HG03342 (cell line): ENCODE measurements around the gene NBAS.
A peak's percentile ranks its signal among the peaks of the same experiment; 100 is the strongest.
"Not testable (repeated sequence)": the region's sequence is repeated elsewhere in the genome, so short reads cannot be mapped to it uniquely, and the experiment has no call there.

Source experiments
- ATAC-seq: cut with Tn5 transposase; IDR thresholded peaks from one replicate; pipeline ENCODE4 v1.9.1; 2021; ENCODE audit warnings: mild to moderate bottlenecking, moderate library complexity; ENCODE audit not compliant: unreplicated experiment

The NBAS gene

GRCh38 chr2:15325296-15325695 lies 235.8 kb downstream of the NBAS start:
- no peak for ATAC-seq

GRCh38 chr2:15323227-15323626 lies 237.9 kb downstream of the NBAS start:
- peak; percentile 66 for ATAC-seq

GRCh38 chr2:15321481-15321880 lies 239.7 kb downstream of the NBAS start:
- ATAC-seq, result not testable (repeated sequence)

GRCh38 chr2:15316370-15316814 lies 244.7 kb downstream of the NBAS start:
- ATAC-seq, result no peak

GRCh38 chr2:15315411-15315810 lies 245.7 kb downstream of the NBAS start:
- no peak for ATAC-seq

- peak; percentile 79 for ATAC-seq
Measured at GRCh38 chr2:15313657-15314056, 247.5 kb downstream of the NBAS start.

- no peak for ATAC-seq
Measured at GRCh38 chr2:15311926-15312325, 249.2 kb downstream of the NBAS start.

GRCh38 chr2:15311201-15311907 lies 249.8 kb downstream of the NBAS start:
- peak; percentile 49 for ATAC-seq

GRCh38 chr2:15307526-15307925 lies 253.6 kb downstream of the NBAS start:
- no peak for ATAC-seq

GRCh38 chr2:15306706-15307105 lies 254.4 kb downstream of the NBAS start:
- ATAC-seq, result no peak

GRCh38 chr2:15303874-15304273 lies 257.3 kb downstream of the NBAS start:
- ATAC-seq, result no peak

GRCh38 chr2:15302154-15302553 lies 259.0 kb downstream of the NBAS start:
- no peak for ATAC-seq

GRCh38 chr2:15300624-15301573 lies 260.2 kb downstream of the NBAS start:
- ATAC-seq, result no peak

- ATAC-seq, result no peak
Measured at GRCh38 chr2:15299904-15300520, 261.1 kb downstream of the NBAS start.

- no peak for ATAC-seq
Measured at GRCh38 chr2:15298770-15299169, 262.4 kb downstream of the NBAS start.

- ATAC-seq, result peak; percentile 80
Measured at GRCh38 chr2:15293262-15293937, 267.7 kb downstream of the NBAS start.

GRCh38 chr2:15287447-15288184 lies 273.5 kb downstream of the NBAS start:
- no peak for ATAC-seq

- no peak for ATAC-seq
Measured at GRCh38 chr2:15284614-15285013, 276.5 kb downstream of the NBAS start.

- ATAC-seq, result no peak
Measured at GRCh38 chr2:15281681-15282080, 279.5 kb downstream of the NBAS start.

- no peak for ATAC-seq
Measured at GRCh38 chr2:15279201-15279876, 281.8 kb downstream of the NBAS start.
